Measurements from ENCODE around the gene SYNE2.

SYNE2 gene

DNA sequence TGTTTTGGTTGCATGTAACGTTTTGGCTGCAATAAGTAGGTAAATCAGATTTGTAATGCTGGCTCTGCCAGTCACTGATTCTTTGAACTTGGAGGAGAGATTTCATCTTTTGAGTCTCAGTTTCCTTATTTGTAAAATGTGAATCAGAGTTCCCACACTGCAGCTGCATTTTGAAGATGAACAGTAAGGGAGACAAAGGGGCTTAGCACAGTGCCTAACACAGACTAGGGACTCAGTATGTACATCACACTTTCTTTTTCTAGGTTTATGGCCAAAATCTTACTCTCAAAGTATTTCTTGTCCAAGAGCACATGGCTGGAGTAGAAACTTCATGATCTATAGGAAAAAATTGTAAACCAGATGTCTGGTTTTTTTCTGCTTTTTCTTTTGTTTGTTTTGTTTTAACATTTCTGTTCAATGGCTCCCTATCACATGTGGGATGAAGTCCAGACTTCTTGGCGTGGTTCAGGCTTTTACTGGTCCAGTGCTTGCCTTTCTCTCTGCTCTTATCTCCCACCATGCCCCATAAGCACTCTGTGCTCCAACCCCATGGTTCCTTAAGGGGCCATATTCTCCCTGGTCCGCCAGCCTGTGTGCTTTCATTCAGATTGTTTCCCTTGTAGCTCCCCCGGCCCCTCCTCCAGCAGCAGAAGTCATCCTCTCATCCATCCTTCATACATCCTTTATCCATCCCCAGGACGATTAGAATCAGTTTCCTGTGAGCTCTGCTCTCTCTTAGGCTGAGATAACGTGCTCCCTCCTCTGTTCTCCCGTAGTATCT lies 58.0 kb downstream of the SYNE2 start:
- DNase-seq = no peak

DNA sequence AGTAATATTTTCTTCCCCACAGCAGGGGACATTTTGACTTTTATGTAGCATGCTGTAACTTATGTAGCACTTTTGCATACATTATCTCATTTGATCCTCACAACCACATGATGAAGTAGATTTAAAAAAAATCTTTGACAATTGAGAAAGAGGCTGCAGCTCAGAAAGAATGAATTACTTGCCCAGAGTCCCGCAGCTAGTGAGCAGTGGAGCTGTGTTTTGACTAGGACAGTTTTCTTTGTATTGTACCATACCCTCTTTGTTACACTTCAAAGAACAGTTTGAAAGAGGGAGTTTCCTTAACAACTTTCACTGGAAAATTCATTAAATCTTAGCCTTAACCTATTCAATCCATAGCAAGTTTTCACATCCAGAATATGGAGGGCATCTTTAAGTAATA lies 58.6 kb downstream of the SYNE2 start:
- DNase-seq = no peak

- DNase-seq = peak; percentile 45
These were observed 59.5 kb downstream of the SYNE2 start for GRCh38 chr14:63912286-63912685.

GRCh38 chr14:63918411-63918810 lies 65.6 kb downstream of the SYNE2 start:
- no peak for DNase-seq

GRCh38 chr14:63922696-63923421 lies 70.1 kb downstream of the SYNE2 start:
- DNase-seq = no peak

DNA sequence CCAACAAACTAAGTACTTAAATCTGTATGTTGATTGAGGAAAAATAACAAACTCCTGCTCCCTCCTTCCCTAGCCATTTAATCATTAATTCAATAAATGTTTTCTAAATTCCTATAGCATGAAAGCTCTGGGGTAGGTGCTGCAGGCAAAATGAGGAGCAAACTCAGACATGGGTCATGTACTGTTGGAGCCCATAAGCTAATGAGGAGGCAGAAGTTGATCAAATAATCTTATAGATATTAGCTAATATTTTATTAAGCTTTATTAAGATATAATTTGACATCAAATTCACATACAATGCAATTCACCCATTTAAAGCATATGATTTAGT lies 70.6 kb downstream of the SYNE2 start:
- no peak for DNase-seq

DNA sequence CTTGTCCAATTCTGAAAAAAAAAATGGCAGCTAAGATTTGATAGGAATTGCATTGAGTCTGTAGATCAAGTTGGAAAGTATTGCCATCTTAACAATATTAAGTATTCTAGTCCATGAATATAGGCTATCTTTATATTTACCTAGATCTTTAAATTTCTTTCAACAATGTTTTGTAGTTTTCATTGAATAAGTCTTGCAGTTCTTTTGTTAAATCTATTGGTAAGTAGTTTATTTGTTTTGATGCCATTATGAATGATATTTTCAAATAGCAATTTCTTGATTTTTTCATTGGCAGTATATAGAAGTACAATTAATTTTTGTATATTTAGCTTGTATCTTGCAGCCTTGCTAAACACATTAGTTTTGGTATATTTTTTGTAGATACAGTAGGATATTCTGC lies 71.6 kb downstream of the SYNE2 start:
- DNase-seq = no peak

DNA sequence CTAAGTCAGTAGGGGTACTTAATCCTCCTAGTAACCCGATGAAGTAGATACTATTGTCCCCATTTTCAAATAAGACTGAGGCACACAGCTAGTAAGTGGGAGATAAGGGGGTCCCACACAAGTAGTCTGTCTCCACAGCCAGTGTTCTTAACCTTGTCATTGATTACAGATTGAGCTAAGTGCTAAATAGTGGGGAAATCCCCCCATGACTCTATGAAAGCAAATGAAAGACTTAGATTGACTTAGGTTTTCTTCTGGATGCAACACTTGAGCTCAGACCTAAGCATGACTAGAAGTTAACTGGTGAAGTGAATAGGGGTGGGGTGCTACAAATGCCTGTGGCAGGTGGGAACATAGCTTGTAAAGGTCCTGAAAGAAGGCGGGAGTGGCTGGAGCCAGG lies 73.8 kb downstream of the SYNE2 start:
- DNase-seq = no peak

GRCh38 chr14:63928744-63929174 lies 76.0 kb downstream of the SYNE2 start:
- no peak for DNase-seq

GRCh38 chr14:63933110-63933509 lies 80.3 kb downstream of the SYNE2 start:
- no peak for DNase-seq

DNA sequence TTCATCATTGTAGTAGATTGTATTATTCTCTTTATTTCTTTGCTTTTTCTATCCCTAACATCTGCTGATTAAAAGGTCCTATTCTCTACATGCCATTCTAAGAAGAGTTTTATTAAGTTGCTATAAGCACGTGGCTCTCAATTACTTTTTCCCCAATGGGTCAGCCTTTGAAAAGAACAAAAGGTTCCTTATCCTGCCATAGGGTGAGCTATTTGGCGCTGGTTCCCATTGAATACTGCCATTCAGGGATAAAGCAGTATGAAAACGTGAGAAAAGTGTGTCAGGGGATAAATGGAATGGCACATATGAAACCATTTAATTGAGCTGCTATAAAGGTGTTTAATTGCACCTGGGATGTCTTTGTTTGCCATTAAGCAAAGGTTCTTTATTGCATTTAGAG lies 80.9 kb downstream of the SYNE2 start:
- DNase-seq = no peak

DNA sequence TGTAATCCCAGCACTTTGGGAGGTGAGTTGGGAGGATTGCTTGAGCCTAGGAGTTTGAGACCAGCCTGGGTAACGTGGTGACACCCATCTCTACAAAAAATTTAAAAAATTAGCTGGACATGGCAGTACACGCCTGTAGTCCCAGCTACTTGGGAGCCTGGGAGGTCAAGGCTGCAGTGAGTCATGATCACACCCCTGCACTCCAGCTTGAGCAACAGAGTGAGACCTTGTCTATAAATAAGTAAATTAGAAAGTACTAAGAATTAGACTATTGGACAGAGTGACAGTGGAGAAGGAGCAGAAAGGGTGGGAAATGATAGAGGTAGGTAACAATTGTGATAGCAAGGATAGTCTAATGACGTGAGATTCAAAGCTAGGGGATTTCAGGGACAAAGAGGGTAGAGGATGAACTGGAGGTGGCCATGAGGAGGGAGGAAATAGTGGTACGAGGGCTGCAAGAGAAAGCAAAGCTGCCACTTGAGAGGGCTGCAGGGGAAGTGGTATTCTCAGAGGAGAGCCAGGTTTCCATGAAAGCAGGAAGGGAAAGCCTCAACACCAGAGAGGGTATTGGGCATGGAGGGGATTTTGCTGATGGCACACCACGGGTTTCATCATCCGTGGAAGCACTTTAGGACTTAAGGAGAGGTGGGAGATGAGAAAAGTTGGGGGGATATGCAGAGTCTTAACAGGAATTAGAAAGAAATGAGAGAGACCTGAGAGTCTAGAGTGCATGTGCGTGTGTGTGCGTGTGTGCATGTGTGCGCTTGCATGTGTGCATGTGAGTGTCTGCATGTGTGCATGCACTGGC lies 85.6 kb downstream of the SYNE2 start:
- DNase-seq = no peak

- DNase-seq = no peak
These were observed 86.1 kb downstream of the SYNE2 start for GRCh38 chr14:63939006-63939270.

GRCh38 chr14:63940387-63940786 lies 87.6 kb downstream of the SYNE2 start:
- no peak for DNase-seq

- no peak for DNase-seq
These were observed 88.2 kb downstream of the SYNE2 start for GRCh38 chr14:63941023-63941422.

DNA sequence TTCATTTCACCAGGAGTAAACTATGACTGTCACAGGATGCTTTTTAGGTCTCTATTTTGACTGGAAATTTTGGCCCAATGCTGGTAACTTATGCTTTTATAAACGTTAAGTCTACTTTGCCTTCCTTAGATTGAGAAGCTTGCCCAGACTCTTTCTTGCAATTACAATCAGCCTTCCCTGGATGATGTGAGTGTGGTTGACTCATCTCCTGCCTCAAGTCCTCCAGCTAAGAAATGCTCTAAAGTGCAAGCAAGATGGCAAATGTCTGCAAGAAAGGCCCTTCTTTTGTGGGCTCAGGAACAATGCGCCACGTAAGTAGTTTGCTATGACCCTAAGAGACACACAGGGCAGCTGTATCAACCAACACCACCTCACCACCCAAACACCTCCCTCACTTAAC lies 96.9 kb downstream of the SYNE2 start:
- no peak for DNase-seq

DNA sequence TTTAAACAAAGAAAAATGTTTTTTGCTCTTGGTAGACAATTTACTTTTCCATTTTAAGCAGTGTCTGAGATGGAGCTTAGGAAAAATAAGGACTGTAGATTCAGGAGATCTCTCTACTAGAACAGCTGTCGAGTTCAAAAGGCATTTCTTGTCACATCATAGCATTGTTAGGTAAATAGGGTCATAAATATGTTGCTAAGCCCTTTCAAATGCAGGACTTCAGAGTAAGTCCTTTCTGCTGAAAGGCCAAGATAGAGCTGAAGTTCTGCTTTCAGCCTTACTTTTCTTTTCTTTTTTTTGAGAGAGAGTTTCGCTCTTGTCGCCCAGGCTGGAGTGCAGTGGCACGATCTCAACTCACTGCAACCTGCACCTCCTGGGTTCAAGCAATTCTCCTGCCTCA lies 98.2 kb downstream of the SYNE2 start:
- no peak for DNase-seq

DNA sequence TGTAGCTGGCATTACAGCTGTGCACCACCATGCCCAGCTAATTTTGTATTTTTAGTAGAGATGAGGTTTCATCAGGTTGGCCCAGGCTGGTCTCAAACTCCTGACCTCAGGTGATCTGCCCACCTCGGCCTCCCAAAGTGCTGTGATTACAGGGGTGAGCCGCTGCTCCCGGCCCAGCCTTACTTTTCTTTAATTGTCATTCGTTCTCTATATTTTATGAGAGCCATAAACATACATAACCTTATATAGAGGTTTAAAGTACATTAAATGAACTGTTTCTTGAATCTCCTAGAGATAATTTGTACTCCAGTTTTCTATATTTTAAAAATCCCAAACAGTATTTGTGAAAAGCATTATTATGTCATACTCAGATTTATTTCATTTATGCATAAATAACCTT lies 98.6 kb downstream of the SYNE2 start:
- DNase-seq = no peak

DNA sequence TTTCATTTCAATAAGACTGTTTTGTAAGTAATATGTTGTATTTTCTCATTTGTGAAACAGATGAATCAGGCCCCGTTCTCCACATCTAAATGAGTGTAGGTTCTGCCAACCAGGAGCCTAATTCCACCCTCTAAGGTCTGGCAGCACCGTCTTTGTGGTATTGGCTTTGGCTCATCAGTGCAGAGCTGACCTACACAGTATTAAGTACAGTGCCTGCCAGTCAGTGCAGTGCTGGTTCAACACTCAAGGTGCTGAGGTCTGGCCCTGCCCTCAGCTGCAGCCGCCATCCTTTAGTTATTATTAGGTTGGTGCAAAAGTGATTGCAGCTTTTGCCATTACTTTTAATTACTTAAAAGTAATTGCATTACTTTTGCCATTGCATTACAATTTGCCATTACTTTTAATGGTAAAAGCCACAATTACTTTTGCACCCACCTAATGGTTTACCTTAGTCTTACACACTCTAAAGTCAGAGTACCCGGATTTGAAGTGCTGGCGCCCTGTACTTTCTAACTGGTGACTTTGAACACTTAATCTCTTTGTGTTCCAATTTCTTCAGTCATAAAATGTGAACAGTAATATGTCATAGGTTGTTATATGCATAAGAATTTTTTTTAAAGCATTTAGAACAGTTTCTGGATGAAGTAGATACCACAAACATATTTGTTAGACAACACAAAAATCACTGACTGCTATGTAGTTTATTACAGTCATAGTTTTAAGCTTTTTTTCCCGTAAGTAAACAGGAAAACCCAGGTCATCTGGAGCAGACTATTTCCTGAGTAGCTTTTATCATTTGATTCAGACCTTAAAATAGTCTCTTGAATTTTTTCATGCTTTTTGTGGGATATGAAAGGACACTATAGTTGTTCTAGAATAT lies 99.5 kb downstream of the SYNE2 start:
- no peak for DNase-seq

- DNase-seq = no peak
These were observed 100.2 kb downstream of the SYNE2 start for GRCh38 chr14:63952933-63953437.

DNA sequence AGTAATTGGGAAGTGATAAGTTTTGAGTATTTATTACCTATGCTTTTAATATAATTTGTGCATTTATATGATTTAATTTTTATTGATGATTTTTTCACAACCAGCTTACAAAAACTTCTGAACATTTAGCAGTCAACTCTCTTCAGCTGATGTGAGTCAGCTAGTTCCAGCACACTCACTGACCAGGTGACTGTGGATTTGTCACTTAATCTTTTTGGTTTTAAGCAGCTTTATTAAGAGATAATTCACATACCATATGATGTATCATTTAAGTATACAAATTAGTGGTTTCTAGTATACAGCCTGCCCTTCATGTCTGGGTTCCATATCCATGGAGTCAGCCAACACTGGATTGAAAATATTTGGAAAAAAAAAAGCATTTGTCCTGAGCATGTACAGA lies 103.5 kb downstream of the SYNE2 start:
- DNase-seq = no peak

DNA sequence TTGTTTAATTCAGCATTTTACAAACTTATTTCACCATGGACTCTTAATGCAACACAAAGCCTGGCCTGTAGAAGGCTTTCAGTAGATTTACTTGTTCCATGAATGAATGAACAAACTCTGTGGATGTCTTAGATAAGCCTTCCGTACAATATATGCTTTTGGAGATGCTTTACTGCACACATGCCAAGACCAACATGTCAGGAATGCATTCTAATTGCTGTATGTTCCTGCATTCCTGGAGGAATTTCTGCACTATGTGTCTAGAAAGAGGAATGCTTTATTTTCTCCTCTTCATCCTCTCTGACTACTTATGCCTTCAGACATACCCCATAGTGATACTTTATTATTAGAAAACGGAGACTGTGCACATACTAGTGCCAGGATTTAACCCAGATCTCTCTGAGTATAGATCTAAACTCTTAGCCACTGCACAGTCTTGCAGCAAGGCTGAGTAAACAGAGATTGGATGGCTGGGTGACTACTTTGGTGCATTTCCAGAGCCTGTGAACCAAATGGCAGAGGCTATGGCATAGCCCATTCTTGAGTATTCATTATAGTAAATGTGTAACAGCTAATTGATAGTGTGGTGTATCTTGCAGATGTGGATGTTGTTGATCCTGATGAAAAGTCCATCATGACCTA lies 108.2 kb downstream of the SYNE2 start:
- DNase-seq = no peak

Data from NCI-H524 treated with DMSO at 0.1 percent for 48 hours (cell line).